ENCODE data around the gene GNPDA1. TPM values are rescaled to one million over a fixed set of nuclear protein-coding genes. Genes with fewer than 3 reads are reported as not detected.
A peak's percentile ranks its signal among the peaks of the same experiment; 100 is the strongest.

Gene GNPDA1
- total RNA-seq, result 10 to 100 TPM; 32.6 to 46.4 (median 38.3) TPM

GRCh38 chr5:142012792-142013388 is at the start of gene GNPDA1:
Gene GNPDA1 (minus strand): TSS chr5:142013027. CDS start chr5:142012035, 992 bp downstream.
- intact Hi-C loops (cut with DNase I; ENCODE audit: low total_unique reads), result no loop called here
- Histone ChIP-seq H3K27me3 (no peaks in the 10 kb centered on the region), H3K27ac (peak within 1 kb of the TSS; percentile 92 to 94), H3K36me3 (no peaks in the 10 kb centered on the region), H3K9me3 (no peaks in the 10 kb centered on the region), H3K4me3 (peak within 1 kb of the TSS; percentile 67 to 85 (median 77)), H3K4me1 (peaks cover 0 to 4% of the 10 kb centered on the region in 2 donors)
- TF ChIP-seq POLR2AphosphoS5 (IDR thresholded peaks at IDR 0.05) (peak; percentile 14 to 66 (median 23)), POLR2A (IDR thresholded peaks at IDR 0.05) (no peak), CTCF (IDR thresholded peaks at IDR 0.05) (peak in 1 of 3 donors; percentile 39)
- peak; percentile 73 to 76 for DNase-seq (ENCODE audit: low spot score in 2 of 2)

GRCh38 chr5:142059304-142059940 is 46.6 kb upstream of the GNPDA1 start:
- H3K4me1 ChIP-seq, result no peaks in the 10 kb centered on the region

DNA sequence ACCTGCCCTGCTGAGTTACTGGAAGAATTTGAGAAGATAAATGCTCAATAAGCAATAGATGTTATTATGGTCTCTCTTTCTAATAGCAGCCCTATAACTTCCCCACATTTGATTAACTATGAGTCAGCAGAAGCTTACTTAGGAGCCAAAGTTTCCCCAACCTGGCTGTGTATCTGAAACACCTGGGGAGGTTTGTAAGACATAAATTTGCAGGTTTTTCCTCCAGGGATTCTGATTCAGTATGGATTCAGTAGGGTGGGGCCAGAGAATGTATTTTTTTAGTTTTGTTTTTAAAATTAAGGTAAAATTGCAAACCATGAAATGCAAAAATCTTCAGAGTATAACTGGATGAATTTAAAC is 44.9 kb upstream of the GNPDA1 start:
- H3K4me1 ChIP-seq, result no peaks in the 10 kb centered on the region
- H3K4me3 ChIP-seq, result no peak overlapping the region
- no peak overlapping the region for H3K27ac ChIP-seq
- H3K27me3 ChIP-seq, result no peaks in the 10 kb centered on the region
- intact Hi-C loops (cut with DNase I; ENCODE audit: low total_unique reads), result no loop called here
- H3K36me3 ChIP-seq, result no peaks in the 10 kb centered on the region
- DNase-seq (ENCODE audit: low spot score in 2 of 2), result no peak
- no peak for TF ChIP-seq POLR2AphosphoS5 (IDR thresholded peaks at IDR 0.05)
- no peak for TF ChIP-seq POLR2A (IDR thresholded peaks at IDR 0.05)
- TF ChIP-seq CTCF (IDR thresholded peaks at IDR 0.05), result no peak
- no peaks in the 10 kb centered on the region for H3K9me3 ChIP-seq

More at GRCh38 chr5:142059304-142059940, 46.6 kb upstream of the GNPDA1 start:
- no peak overlapping the region for H3K27ac ChIP-seq
- no peaks in the 10 kb centered on the region for H3K27me3 ChIP-seq
- no peak overlapping the region for H3K4me3 ChIP-seq
- H3K36me3 ChIP-seq, result no peaks in the 10 kb centered on the region
- no peaks in the 10 kb centered on the region for H3K9me3 ChIP-seq
- DNase-seq (ENCODE audit: low spot score in 2 of 2), result no peak
- TF ChIP-seq CTCF (IDR thresholded peaks at IDR 0.05) (no peak), POLR2AphosphoS5 (IDR thresholded peaks at IDR 0.05) (no peak), POLR2A (IDR thresholded peaks at IDR 0.05) (no peak)
- intact Hi-C loops (cut with DNase I; ENCODE audit: low total_unique reads), result no loop called here

GRCh38 chr5:142056816-142057696 is 44.2 kb upstream of the GNPDA1 start:
- no peak for DNase-seq (ENCODE audit: low spot score in 2 of 2)
- Histone ChIP-seq H3K4me3 (no peak overlapping the region), H3K9me3 (no peaks in the 10 kb centered on the region), H3K4me1 (no peaks in the 10 kb centered on the region), H3K36me3 (no peaks in the 10 kb centered on the region), H3K27me3 (no peaks in the 10 kb centered on the region), H3K27ac (no peak overlapping the region)
- intact Hi-C loops (cut with DNase I; ENCODE audit: low total_unique reads), result no loop called here
- TF ChIP-seq POLR2A (IDR thresholded peaks at IDR 0.05) (no peak), CTCF (IDR thresholded peaks at IDR 0.05) (no peak), POLR2AphosphoS5 (IDR thresholded peaks at IDR 0.05) (no peak)
